Esophagus (tissue), 2 donors: ENCODE data around the gene DSP. TPM values are rescaled to one million over a fixed set of nuclear protein-coding genes. Genes with fewer than 3 reads are reported as not detected.
A peak's percentile ranks its signal among the peaks of the same experiment; 100 is the strongest.

ENCODE experiments used
- H3K27ac ChIP-seq, 2 donors: one replicate each; pipeline ENCODE4 v1.5.1; 2013; ENCODE audit warnings: low read depth in 2 of 2, mild to moderate bottlenecking in 2 of 2, inconsistent platforms in 1 of 2, low read length in 1 of 2, moderate library complexity in 1 of 2
- H3K27me3 ChIP-seq, 2 donors: one replicate each; pipeline ENCODE4 v1.6.1; 2013; ENCODE audit warnings: low read length in 2 of 2, control low read depth in 1 of 2, mild to moderate bottlenecking in 1 of 2; ENCODE audit not compliant: insufficient read depth in 2 of 2, control insufficient read depth in 1 of 2
- H3K36me3 ChIP-seq, 2 donors: one replicate each; pipeline ENCODE4 v1.6.1; 2013; ENCODE audit warnings: low read length in 1 of 2; ENCODE audit not compliant: control insufficient read depth in 2 of 2, insufficient read depth in 2 of 2
- H3K4me1 ChIP-seq, 2 donors: one replicate each; pipeline ENCODE4 v1.6.1; 2013; ENCODE audit warnings: low read length in 1 of 2; ENCODE audit not compliant: control insufficient read depth in 2 of 2, insufficient read depth in 2 of 2
- H3K4me3 ChIP-seq, 2 donors: one replicate each; pipeline ENCODE4 v1.5.1; 2013; ENCODE audit warnings: low read length in 2 of 2, mild to moderate bottlenecking in 2 of 2, low read depth in 1 of 2, moderate library complexity in 1 of 2
- H3K9me3 ChIP-seq, 2 donors: one replicate each; pipeline ENCODE4 v1.6.1; 2013; ENCODE audit warnings: mild to moderate bottlenecking in 2 of 2, low read depth in 1 of 2, low read length in 1 of 2, moderate library complexity in 1 of 2; ENCODE audit not compliant: control insufficient read depth in 2 of 2, insufficient read depth in 1 of 2
- WGBS, 2 donors: extraction: QIAGEN DNeasy Blood & Tissue Kit; methylation state at CpG; one replicate each; pipeline ENCODE4 v1.1.7; 2013; 5-methylcytosine and 5-hydroxymethylcytosine counted together
- polyA plus RNA-seq, 2 donors: library from polyadenylated mRNA; stranded (reverse); fragments of 200-250 nt; gene quantifications; one replicate each; pipeline ENCODE4 v1.2.3, GENCODE V29; 2013
- donor health status: healthy with polysubstance abuse.
- donor health status: Bipolar disorder and iron deficiency.

The DSP gene
- polyA plus RNA-seq, 2 donors, result 182 to 349 TPM

DNA sequence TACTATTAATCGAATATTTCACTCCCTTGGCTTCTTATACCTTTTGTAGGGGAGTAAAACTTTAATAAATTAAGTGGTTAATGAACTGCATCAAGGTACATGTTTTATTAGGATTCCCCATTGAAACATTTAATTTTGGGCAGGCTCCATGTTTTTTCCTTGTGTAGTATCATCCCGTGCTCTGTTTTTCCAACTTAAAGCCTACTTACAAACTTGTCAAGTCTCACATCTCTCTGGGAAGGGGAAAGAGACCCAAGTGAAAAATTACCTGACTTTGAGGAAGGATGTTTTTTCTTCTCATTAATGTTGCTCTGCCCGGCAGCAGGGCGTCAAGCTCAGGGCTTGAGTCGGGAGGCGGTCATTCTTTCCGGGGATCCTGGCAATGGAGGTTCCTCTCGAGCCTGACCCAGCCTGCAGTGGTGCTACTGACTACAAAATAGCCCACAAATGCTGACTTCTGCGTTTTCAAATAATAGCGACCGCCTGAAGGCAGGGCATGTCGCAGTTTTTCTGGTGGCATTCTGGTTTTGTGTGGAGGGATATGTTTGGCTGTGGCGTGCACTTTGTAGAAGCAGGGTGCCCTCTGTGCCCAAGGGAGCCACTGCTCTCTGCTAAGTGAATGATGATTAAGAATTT is 2.4 kb downstream of the DSP start:
- Histone ChIP-seq H3K9me3 (no peaks in the 10 kb centered on the region), H3K27ac (peak overlapping the region; percentile 90 to 91), H3K4me3 (peak overlapping the region; percentile 63 to 73), H3K4me1 (peaks cover 0 to 2% of the 10 kb centered on the region in 2 donors), H3K36me3 (no peaks in the 10 kb centered on the region), H3K27me3 (peaks cover 0 to 5% of the 10 kb centered on the region in 2 donors)
- WGBS, 2 donors, result 25 to 30% methylated on average over 13 of the region's 13 CpGs

DNA sequence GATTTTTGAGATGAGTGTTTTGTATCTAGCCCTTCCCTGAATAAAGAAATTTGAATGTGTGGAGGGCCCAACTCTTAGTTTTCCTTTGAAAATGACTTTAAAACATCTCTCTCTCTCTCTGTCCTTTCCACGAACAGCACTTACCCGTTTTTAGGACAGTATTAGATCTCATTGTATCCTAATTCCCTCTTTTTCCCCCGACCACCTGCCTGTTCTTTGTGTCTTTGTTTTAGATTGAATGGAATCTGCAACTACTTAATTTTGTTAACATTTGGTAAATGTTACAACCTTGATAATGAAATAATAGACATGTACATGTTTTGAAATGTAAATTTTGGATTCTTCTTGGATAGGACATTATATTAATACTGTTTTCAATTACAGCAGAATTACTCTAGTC is 3.1 kb downstream of the DSP start:
- Histone ChIP-seq H3K4me1 (peaks cover 0 to 2% of the 10 kb centered on the region in 2 donors), H3K36me3 (no peaks in the 10 kb centered on the region), H3K27me3 (peaks cover 0 to 5% of the 10 kb centered on the region in 2 donors), H3K4me3 (peak overlapping the region; percentile 18 to 73), H3K27ac (peak overlapping the region in 1 of 2 donors; percentile 31), H3K9me3 (no peaks in the 10 kb centered on the region)
- WGBS, 2 donors, result 36 to 60% methylated on average over 3 of the region's 3 CpGs

DNA sequence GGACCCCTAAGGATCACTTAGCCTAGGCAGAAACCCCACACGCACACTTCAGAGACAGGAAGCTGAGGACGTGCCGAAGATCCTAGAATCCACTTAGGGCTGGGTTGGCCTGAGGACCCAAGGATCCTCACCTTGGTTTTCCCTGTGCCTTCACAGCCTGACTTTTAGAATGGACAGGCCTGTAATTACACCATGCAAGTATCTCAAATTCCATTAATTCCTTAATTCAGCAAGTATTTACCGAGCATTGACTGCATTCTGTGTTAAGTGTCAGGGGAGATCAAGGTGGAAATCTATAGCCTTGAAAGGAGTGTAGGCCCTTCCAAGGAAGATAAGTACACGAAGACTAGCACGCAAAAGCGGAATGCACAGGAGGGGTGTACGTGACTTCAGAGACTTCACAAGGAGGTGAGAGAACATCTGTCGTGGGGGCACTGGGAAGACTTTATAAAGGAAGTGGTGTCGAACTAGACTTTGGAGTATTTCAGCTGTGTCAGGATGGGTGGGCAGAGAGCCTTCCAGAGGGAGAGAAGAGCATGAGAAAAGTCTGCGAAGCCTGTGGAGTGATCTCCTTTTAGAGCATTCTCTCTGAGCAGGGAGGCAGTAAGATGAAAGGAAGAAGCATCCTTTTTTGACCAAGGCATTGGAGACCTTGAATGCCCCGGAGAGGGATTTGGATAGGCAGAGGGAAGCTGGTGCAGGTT is 4.0 kb downstream of the DSP start:
- no peaks in the 10 kb centered on the region for H3K36me3 ChIP-seq
- peak overlapping the region; percentile 41 to 75 for H3K4me3 ChIP-seq
- H3K27me3 ChIP-seq, result peaks cover 0 to 5% of the 10 kb centered on the region in 2 donors
- no peaks in the 10 kb centered on the region for H3K9me3 ChIP-seq
- peak overlapping the region; percentile 93 to 97 for H3K27ac ChIP-seq
- H3K4me1 ChIP-seq, result peaks cover 0 to 2% of the 10 kb centered on the region in 2 donors
- 48 to 53% methylated on average over 12 of the region's 12 CpGs for WGBS, 2 donors

DNA sequence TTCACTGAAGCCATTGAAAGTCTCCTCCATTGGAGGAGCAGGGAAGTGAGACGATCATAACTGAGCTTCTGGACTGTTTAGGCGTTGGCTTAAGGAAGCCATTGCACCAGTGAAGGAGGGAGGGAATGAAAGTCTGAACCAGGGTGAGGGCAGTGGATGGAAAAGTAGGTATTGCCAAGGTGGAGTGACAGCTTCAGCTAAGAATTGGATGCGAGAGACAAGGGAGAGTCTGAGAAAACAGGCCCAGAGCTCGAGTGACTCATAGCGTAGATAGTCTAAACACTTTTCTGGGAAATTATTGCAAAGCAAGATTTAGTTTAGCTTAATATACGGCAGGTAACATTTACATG is 4.5 kb downstream of the DSP start:
- Histone ChIP-seq H3K27me3 (peaks cover 0 to 5% of the 10 kb centered on the region in 2 donors), H3K4me1 (peaks cover 0 to 2% of the 10 kb centered on the region in 2 donors), H3K4me3 (peak overlapping the region; percentile 41 to 75), H3K36me3 (no peaks in the 10 kb centered on the region), H3K27ac (peak overlapping the region; percentile 93 to 97), H3K9me3 (no peaks in the 10 kb centered on the region)
- 49 to 53% methylated on average over 6 of the region's 6 CpGs for WGBS, 2 donors

DNA sequence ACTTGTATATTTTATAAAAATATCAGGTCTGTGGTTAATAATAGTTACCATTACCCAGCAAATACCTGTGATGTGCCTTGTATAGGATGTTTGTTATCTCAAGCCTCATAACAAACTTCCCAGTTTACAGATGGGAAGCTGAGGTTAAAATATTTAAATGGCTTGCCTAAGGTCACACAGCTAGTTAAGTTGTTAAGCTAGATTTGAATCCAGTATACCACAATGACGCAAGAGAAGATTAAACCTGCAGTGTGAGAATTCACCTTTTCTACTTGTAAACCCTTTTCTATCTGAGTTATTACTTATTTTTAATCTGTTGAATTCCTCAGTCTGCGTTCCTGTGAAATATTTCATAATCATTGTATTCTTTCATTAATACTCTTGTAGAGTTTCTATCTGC is 4.9 kb downstream of the DSP start:
- H3K27me3 ChIP-seq, result peaks cover 0 to 5% of the 10 kb centered on the region in 2 donors
- no peaks in the 10 kb centered on the region for H3K36me3 ChIP-seq
- H3K4me1 ChIP-seq, result no peaks in the 10 kb centered on the region
- H3K27ac ChIP-seq, result peak overlapping the region in 1 of 2 donors; percentile 93
- no peaks in the 10 kb centered on the region for H3K9me3 ChIP-seq
- 53% methylated on average over 2 of the region's 2 CpGs for WGBS, 2 donors
- H3K4me3 ChIP-seq, result peak overlapping the region in 1 of 2 donors; percentile 75

DNA sequence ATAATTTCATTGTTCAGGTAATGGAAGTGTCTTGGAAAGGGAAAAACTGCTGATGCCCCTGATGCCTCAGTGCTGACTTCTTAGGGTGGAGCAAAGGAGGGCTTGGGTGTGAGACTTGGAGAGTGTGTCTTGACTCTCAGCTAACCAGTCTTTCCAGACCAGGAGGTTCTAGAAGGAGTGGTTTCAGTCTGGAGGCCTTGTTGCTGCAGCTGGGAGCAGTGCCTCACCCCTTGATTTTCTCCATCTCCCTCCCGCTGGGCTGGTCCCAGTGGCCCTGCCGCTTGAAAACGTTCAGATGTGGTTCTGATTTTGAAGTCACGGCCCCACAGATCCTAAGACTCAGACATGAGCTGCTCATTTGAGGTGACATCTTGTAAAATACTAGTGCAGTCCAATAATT is 5.4 kb downstream of the DSP start:
- 45 to 53% methylated on average over 4 of the region's 4 CpGs for whole genome bisulfite sequencing, 2 donors
- peak overlapping the region; percentile 27 to 75 for H3K4me3 ChIP-seq
- H3K27me3 ChIP-seq, result peaks cover 0 to 5% of the 10 kb centered on the region in 2 donors
- no peaks in the 10 kb centered on the region for H3K4me1 ChIP-seq
- peak overlapping the region; percentile 90 to 94 for H3K27ac ChIP-seq
- H3K36me3 ChIP-seq, result no peaks in the 10 kb centered on the region
- H3K9me3 ChIP-seq, result no peaks in the 10 kb centered on the region

DNA sequence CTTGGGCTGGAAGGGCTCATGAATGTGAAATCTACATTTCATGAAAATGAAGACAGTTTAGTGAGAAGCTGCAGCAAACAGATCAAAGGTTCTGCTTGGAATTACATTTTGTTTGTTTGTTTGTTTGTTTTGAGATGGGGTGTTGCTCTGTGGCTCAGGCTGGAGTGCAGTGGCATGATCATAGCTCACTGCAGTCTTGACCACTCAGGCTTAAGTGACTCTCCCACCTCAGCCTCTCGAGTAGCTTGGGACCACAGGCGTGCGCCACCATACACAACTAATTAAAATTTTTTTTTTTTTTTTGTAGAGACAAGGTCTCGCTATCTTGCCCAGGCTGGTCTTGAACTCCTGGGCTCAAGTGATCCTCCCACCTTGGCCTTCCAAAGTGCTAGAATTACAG is 5.8 kb downstream of the DSP start:
- H3K4me1 ChIP-seq, result no peaks in the 10 kb centered on the region
- H3K4me3 ChIP-seq, result peak overlapping the region; percentile 27 to 75
- no peaks in the 10 kb centered on the region for H3K9me3 ChIP-seq
- 87 to 88% methylated on average over 4 of the region's 4 CpGs for WGBS, 2 donors
- H3K27me3 ChIP-seq, result peaks cover 0 to 5% of the 10 kb centered on the region in 2 donors
- H3K27ac ChIP-seq, result peak overlapping the region; percentile 90 to 94
- H3K36me3 ChIP-seq, result no peaks in the 10 kb centered on the region

DNA sequence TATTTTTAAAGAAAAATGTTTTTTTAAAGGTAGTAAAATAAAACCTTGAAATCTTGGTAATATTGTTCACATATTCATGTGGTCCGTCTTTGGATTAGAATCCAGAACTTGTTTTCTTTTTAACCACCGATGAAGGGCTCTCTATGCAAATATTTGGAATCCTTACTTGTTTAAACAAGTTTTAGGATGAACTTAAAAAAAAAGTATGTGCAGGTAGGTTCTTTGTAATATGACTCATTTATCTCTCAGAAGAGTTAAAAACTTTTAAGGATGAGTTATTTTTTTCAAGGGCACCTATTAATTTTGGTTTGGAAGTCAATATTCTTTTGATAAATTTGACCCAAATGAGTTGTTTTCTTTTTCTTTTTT is 8.9 kb downstream of the DSP start:
- Histone ChIP-seq H3K4me1 (peaks cover 0 to 7% of the 10 kb centered on the region in 2 donors), H3K4me3 (no peak overlapping the region), H3K27me3 (no peaks in the 10 kb centered on the region), H3K9me3 (no peaks in the 10 kb centered on the region), H3K36me3 (peaks cover 0 to 3% of the 10 kb centered on the region in 2 donors), H3K27ac (no peak overlapping the region)
- WGBS, 2 donors, result 45 to 51% methylated on average over 2 of the region's 2 CpGs

DNA sequence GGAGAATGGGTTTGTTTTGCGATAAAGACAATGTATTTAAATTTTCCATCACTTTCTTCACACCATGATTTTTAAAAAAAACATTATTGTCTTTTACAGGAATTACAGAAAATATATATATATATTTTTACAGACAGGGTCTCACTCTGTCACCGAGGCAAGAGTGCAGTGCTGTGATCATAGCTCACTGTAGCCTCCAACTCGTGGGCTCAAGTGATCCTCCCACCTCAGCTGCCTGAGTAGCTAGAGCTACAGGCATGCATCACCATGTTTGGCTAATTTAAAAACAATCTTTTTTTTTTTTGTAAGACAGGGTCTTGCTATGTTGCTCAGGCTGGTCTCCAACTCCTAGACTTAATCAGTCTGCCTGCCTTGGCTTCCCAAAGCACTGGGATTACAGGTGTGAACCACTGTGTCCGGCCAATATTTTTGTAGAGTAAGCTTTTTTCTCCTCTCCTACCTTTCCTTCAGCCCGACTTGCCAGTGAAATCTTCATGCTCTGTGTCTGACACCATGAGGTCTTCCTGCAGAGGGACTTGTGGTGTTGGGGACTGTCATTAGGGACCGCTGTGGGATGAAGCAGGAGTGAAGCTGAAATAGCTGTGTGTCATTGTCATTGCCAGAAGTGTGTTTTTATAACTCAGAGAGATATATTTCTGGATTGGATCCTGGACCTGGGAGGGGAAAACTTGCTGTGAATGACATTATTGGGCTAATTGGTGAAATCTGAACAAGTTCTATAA is 13.2 kb downstream of the DSP start:
- Histone ChIP-seq H3K27me3 (no peaks in the 10 kb centered on the region), H3K36me3 (peaks cover 0 to 5% of the 10 kb centered on the region in 2 donors), H3K27ac (peak overlapping the region; percentile 47 to 64), H3K4me3 (no peak overlapping the region), H3K4me1 (peaks cover 0 to 10% of the 10 kb centered on the region in 2 donors), H3K9me3 (no peaks in the 10 kb centered on the region)
- WGBS, 2 donors, result 53 to 56% methylated on average over 6 of the region's 6 CpGs
